HepG2 (cell line): ENCODE data around the gene NOCT. TPM values are rescaled to one million over a fixed set of nuclear protein-coding genes. Genes with fewer than 3 reads are reported as not detected.
A peak's percentile ranks its signal among the peaks of the same experiment; 100 is the strongest.

Experiments
- KAT2B ChIP-seq: fragments of 150-350 bp; IDR thresholded peaks from 2 replicates; pipeline ENCODE4 v1.6.1; 2014; ENCODE audit warnings: low read depth, low read length, borderline replicate concordance
- MIER3 ChIP-seq: IDR thresholded peaks from 2 replicates; pipeline ENCODE4 v1.6.1; 2016; ENCODE audit warnings: missing compliant biosample characterization, borderline replicate concordance
- ZNF142 ChIP-seq: sonication (generic); formaldehyde crosslinking; IDR thresholded peaks from 2 replicates; pipeline ENCODE4 v1.4.0; 2020; ENCODE audit warnings: missing genetic modification reagents
- ZNF275 ChIP-seq: sonication (generic); formaldehyde crosslinking; IDR thresholded peaks from 2 replicates; pipeline ENCODE4 v1.8.0; 2022; ENCODE audit warnings: missing genetic modification reagents, mild to moderate bottlenecking, inconsistent platforms, borderline replicate concordance
- ZNF724P ChIP-seq: sonication (generic); formaldehyde crosslinking; IDR thresholded peaks from 2 replicates; pipeline ENCODE4 v1.8.0; 2022; ENCODE audit warnings: missing genetic modification reagents, borderline replicate concordance
- ZNF775 ChIP-seq: sonication (generic); formaldehyde crosslinking; IDR thresholded peaks from 2 replicates; pipeline ENCODE4 v1.4.0; 2020; ENCODE audit warnings: missing genetic modification reagents, mild to moderate bottlenecking, moderate library complexity, borderline replicate concordance
- polyA plus RNA-seq, 8 experiments: library from polyadenylated mRNA; depleted of rRNA in 3 of 8; stranded (reverse) in 7 of 8; unstranded in 1 of 8; fragments of >200 nt; fragmentation: Illumina TruSeq in 4 of 8; extraction: Trizol in 4 of 8; gene quantifications; 2 replicates each; pipeline versions ENCODE4 v1.2.1 to v1.2.3, GENCODE V29; 2011 to 2016; ENCODE audit warnings: low read depth in 4 of 8, missing spikeins in 1 of 8, mixed read lengths in 1 of 8; ENCODE audit not compliant: insufficient read depth in 1 of 8
- total RNA-seq, 5 experiments: library from RNA; depleted of rRNA; stranded (reverse); fragments of >200 nt; fragmentation: Illumina TruSeq; extraction: Trizol; gene quantifications; 2 replicates each; pipeline ENCODE4 v1.2.3, GENCODE V29; 2016; ENCODE audit warnings: low read depth in 1 of 5

NOCT gene
- total and polyA plus RNA-seq, 2 of the 13 experiments (the other 11 are each of a cell fraction or from before 2014, with no cell fraction given), result 3.6 to 13.1 TPM

- TF ChIP-seq ZNF724P (CRISPR knock-in tag) (peak; percentile 81; the same call in 1 of the 2 replicates), KAT2B (no peak), MIER3 (no peak; the same call in 1 of the 2 replicates), ZNF275 (CRISPR knock-in tag) (0 out of 2 replicates have a peak, but pooled peaks have one; percentile 81), ZNF775 (CRISPR knock-in tag) (no peak), ZNF142 (no peak; the same call in 1 of the 2 replicates)
These were observed at the start of gene NOCT (continued) for GRCh38 chr4:139015269-139015947.
